WERI-Rb-1 (cell line): ENCODE results near the gene MRPS21.

Experiments
- DNase-seq: peaks from one replicate; pipeline ENCODE4 v3.0.0-alpha.2; 2020
- H3K27ac ChIP-seq: fragments of 250-450 bp; sonication (Bioruptor Pico); 2 replicates; pipeline ENCODE4 v1.5.1; 2020; ENCODE audit warnings: mild to moderate bottlenecking, moderate library complexity
- H3K27me3 ChIP-seq: fragments of 250-450 bp; sonication (Bioruptor Pico); 2 replicates; pipeline ENCODE4 v1.5.1; 2021; ENCODE audit warnings: mild to moderate bottlenecking, low read depth, moderate library complexity; ENCODE audit not compliant: insufficient read depth, severe bottlenecking
- H3K36me3 ChIP-seq: fragments of 250-450 bp; sonication (Bioruptor Pico); 2 replicates; pipeline ENCODE4 v1.5.1; 2020; ENCODE audit warnings: mild to moderate bottlenecking, moderate library complexity
- H3K4me3 ChIP-seq: 2 replicates; pipeline ENCODE4 v1.5.1; 2011; ENCODE audit warnings: low read depth, mild to moderate bottlenecking, control low read depth, low read length
- H3K9me3 ChIP-seq: fragments of 250-450 bp; sonication (Bioruptor Pico); 2 replicates; pipeline ENCODE4 v1.5.1; 2021; ENCODE audit warnings: mild to moderate bottlenecking, moderate library complexity; ENCODE audit not compliant: severe bottlenecking
- CTCF ChIP-seq: IDR thresholded peaks from 2 replicates; pipeline ENCODE4 v1.5.1; 2011; ENCODE audit warnings: low read depth, mild to moderate bottlenecking, control low read depth, inconsistent platforms, low read length

MRPS21 gene

DNA sequence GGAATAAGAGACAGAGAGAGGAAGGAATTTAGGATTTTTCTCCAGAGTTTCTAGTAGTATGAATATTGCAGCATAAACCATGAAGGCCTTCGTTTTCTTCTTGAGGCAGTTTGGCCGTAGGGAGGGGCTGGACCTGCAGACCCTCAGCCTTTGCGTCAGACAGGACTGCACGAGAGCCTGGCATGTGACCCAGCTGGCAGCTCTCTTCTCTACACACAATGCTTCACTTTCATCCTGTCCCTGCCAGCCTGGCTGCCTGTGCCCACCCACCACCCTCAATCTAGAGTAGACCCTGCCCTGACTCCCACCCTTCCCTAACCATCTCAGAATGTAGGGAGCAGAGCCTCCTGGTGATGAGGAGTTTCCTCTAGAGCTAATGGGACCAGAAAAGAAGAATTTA is 34.4 kb upstream of the MRPS21 start:
- Histone ChIP-seq H3K9me3 (peaks cover 2% of the 10 kb centered on the region), H3K27me3 (no peaks in the 10 kb centered on the region), H3K4me3 (no peak overlapping the region), H3K36me3 (peaks cover 1% of the 10 kb centered on the region), H3K27ac (no peak overlapping the region)
- DNase-seq, result no peak
- no peak for TF ChIP-seq CTCF

DNA sequence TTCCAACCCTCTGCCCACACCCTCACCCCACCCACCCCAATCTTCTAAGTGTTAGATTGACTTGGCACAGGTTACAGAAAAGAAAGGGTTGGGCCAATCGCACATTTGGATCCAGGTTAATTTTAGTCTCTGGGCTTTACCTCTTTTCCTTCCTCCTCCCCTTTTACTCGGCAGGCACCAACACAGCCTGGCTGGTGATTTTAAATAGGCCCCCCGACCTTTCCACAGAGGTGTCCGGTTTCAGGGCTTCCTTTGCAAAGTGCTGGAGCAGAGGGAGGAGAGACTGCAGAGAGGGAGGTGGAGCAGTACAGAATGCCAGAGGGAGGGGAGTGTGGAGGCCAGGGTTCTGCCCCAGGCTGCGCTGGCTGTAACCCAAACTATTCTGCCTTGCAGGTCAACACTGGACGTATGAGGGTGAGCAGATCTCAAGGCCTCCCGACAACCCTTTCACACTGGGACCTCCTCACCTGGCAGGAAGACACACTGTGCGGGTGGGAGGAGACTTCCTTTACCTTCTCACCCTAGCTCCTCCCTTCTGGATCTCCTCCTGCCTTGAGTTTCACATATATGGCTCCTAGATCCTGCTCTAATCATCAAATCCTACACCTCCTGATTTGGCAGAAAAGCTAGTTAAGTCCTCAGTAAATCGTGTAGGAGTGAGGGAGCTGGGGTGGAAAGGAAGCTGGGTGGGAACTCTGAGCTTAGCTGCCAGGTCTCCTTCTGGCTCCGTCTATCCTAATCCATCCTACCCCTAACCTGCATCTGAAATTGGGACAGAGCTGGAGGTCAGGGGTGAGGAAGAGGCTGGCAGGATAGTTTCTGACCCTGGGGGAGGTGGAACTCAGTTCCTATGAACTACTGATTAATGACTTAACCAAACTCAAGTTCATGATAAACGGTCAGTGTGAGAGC is 33.6 kb upstream of the MRPS21 start:
- DNase-seq, result peak; percentile 45
- Histone ChIP-seq H3K27me3 (no peaks in the 10 kb centered on the region), H3K27ac (peak overlapping the region; percentile 16; the same call in 1 of the 2 replicates), H3K9me3 (peaks cover 2% of the 10 kb centered on the region), H3K4me3 (no peak overlapping the region), H3K36me3 (peaks cover 9% of the 10 kb centered on the region)
- TF ChIP-seq CTCF, result no peak

- H3K4me3 ChIP-seq, result no peak overlapping the region
- no peak overlapping the region for H3K27ac ChIP-seq
- H3K36me3 ChIP-seq, result peaks cover 23% of the 10 kb centered on the region
- no peak for TF ChIP-seq CTCF
- no peaks in the 10 kb centered on the region for H3K9me3 ChIP-seq
- no peaks in the 10 kb centered on the region for H3K27me3 ChIP-seq
- no peak for DNase-seq
These were observed 32.3 kb upstream of the MRPS21 start for GRCh38 chr1:150261367-150261766.

DNA sequence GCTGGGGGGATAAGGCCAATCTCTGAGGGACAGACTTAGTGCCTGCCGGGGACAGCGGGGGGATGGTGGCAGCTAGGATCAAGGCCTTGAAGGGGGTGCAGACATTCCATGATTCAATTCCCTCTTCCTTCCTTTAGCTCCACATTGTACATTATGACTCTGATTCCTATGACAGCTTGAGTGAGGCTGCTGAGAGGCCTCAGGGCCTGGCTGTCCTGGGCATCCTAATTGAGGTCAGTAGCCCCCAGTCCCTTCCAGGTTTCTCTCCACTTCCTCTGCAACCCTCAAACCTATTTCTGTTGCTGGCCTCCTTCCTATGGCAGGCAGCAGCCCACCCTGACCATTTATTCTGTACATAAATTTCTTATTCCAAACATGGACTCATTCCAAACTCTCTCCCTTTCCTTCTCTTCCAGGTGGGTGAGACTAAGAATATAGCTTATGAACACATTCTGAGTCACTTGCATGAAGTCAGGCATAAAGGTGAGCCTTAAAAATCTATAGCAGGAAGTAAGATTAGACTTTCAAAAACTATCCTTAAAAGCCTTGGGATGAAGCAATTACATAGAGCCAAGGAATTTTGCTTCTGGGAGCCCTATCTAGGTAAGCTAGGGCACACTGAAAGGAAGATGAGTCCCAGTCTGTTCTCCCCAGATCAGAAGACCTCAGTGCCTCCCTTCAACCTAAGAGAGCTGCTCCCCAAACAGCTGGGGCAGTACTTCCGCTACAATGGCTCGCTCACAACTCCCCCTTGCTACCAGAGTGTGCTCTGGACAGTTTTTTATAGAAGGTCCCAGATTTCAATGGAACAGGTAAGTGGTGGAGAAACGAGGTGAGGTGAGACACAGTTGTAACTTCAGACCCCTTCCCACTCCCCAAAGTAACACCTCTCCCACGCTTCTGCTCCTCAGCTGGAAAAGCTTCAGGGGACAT is 31.0 kb upstream of the MRPS21 start:
- DNase-seq, result no peak
- Histone ChIP-seq H3K36me3 (peaks cover 36% of the 10 kb centered on the region), H3K9me3 (no peaks in the 10 kb centered on the region), H3K4me3 (no peak overlapping the region), H3K27ac (no peak overlapping the region), H3K27me3 (no peaks in the 10 kb centered on the region)
- TF ChIP-seq CTCF, result no peak

- no peak for DNase-seq
- no peaks in the 10 kb centered on the region for H3K27me3 ChIP-seq
- peaks cover 39% of the 10 kb centered on the region for H3K36me3 ChIP-seq
- H3K9me3 ChIP-seq, result no peaks in the 10 kb centered on the region
- TF ChIP-seq CTCF, result no peak
- no peak overlapping the region for H3K4me3 ChIP-seq
- H3K27ac ChIP-seq, result no peak overlapping the region
These were observed 30.1 kb upstream of the MRPS21 start for GRCh38 chr1:150263549-150263948.
